ENCODE measurements around the gene TENM3. TPM values are rescaled to one million over a fixed set of nuclear protein-coding genes. Genes with fewer than 3 reads are reported as not detected.

Gene TENM3
- total RNA-seq, 4 donors from 2014 or later: 0.64 to 5.5 (median 2.1) TPM

GRCh38 chr4:182521011-182521410 is 277.8 kb downstream of the TENM3 start:
- intact Hi-C loops (cut with DNase I): no loop called here
- DNase-seq: no peak
- Histone ChIP-seq H3K4me3 (no peak overlapping the region), H3K27me3 (no peaks in the 10 kb centered on the region), H3K4me1 (no peaks in the 10 kb centered on the region), H3K36me3 (no peaks in the 10 kb centered on the region), H3K27ac (no peak overlapping the region), H3K9me3 (no peaks in the 10 kb centered on the region)
- TF ChIP-seq CTCF (IDR thresholded peaks at IDR 0.05) (no peak), POLR2A (IDR thresholded peaks at IDR 0.05) (no peak)
- WGBS, 2 donors: 37 to 62% methylated on average over 1 of the region's 1 CpG

GRCh38 chr4:182528819-182529218 is 285.6 kb downstream of the TENM3 start:
- Histone ChIP-seq H3K4me3 (no peak overlapping the region), H3K36me3 (no peaks in the 10 kb centered on the region), H3K27ac (no peak overlapping the region), H3K27me3 (no peaks in the 10 kb centered on the region), H3K9me3 (no peaks in the 10 kb centered on the region), H3K4me1 (peaks cover 0 to 3% (median 0%) of the 10 kb centered on the region in 3 donors)
- DNase-seq: no peak
- TF ChIP-seq CTCF (IDR thresholded peaks at IDR 0.05) (no peak), POLR2A (IDR thresholded peaks at IDR 0.05) (no peak)
- intact Hi-C loops (cut with DNase I): no loop called here
- 85 to 88% methylated on average over 8 of the region's 8 CpGs for WGBS, 2 donors

GRCh38 chr4:182530451-182530850 is 287.2 kb downstream of the TENM3 start:
- no peak for TF ChIP-seq CTCF (IDR thresholded peaks at IDR 0.05)
- TF ChIP-seq POLR2A (IDR thresholded peaks at IDR 0.05): no peak
- DNase-seq: no peak
- intact Hi-C loops (cut with DNase I): no loop called here
- no peak overlapping the region for H3K27ac ChIP-seq
- no peaks in the 10 kb centered on the region for H3K27me3 ChIP-seq
- peaks cover 0 to 3% (median 0%) of the 10 kb centered on the region in 3 donors for H3K4me1 ChIP-seq
- H3K36me3 ChIP-seq: no peaks in the 10 kb centered on the region
- no peaks in the 10 kb centered on the region for H3K9me3 ChIP-seq
- 76 to 82% methylated on average over 7 to 8 of the region's 8 CpGs for WGBS, 2 donors
- no peak overlapping the region for H3K4me3 ChIP-seq

DNA sequence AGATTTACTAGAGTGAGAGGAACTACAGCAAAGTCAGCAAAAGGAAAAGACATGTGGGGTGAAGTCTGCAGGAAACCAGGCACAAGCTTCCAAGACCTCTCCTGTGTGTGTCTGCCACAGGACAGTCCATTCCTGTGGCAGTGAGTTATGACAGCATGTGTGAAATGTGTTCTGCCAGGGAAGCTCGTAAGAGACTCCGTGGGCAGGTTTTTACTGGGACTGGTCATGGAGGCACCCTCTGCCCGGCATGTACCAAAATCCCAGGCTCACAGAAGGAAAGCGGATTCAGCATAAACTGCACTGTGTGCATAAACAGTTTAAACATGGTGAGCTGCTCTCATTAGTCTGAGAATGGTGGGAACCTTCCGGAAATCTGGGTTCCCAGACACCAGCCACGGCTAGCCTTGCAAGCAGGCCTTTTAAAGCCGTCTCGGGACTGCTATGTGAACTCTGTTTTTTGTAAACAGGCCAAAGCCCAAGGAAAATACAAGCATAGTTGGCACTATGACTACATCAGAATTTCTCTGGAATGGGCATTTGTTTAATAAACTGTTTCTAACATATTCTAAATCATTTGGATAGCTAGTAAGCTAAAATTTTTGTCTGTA is 288.5 kb downstream of the TENM3 start:
- WGBS, 2 donors: 73 to 96% methylated on average over 3 to 5 of the region's 8 CpGs
- Histone ChIP-seq H3K4me3 (no peak overlapping the region), H3K27ac (no peak overlapping the region), H3K36me3 (no peaks in the 10 kb centered on the region), H3K4me1 (peaks cover 0 to 3% (median 0%) of the 10 kb centered on the region in 3 donors), H3K9me3 (no peaks in the 10 kb centered on the region), H3K27me3 (no peaks in the 10 kb centered on the region)
- no peak for TF ChIP-seq CTCF (IDR thresholded peaks at IDR 0.05)
- no peak for TF ChIP-seq POLR2A (IDR thresholded peaks at IDR 0.05)
- intact Hi-C loops (cut with DNase I): no loop called here
- no peak for DNase-seq

DNA sequence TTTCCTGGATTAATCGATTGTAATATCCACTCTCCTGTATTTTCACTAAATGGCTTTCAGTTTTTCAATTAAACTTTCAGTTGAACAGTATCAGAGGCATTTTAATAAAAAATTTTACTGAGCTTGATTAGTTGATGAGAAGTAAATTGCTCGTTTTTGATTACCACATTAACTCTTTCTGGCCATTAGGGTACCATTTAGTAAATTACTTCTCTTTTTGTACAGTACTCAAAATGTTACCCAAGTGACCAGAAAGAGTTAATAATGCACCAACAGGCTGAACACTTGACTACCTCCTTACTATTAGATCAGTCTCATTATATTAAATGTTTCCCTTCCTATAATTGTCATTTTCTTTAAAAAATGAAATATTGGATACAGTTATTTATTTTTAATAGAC is 289.2 kb downstream of the TENM3 start:
- no peak overlapping the region for H3K4me3 ChIP-seq
- intact Hi-C loops (cut with DNase I): no loop called here

DNA sequence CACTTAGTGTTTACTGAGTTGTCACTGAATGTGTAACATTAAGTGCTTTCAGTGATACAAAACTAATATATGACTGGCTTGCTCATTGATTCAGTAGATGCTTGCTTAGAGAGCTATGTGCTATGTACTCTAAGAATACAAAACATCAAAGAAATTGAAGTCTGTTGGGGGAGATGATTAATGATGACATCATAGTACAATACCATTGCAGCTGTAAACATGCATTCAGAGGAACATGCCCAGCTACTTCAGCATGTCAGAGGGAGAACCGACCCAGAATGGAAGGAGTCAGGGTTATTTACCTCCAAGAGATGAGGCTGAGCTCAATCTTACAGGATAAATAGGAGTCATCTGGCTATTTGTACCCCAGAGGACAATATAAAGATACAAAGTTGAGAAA is 290.8 kb downstream of the TENM3 start:
- Histone ChIP-seq H3K4me1 (peaks cover 0 to 3% (median 0%) of the 10 kb centered on the region in 3 donors), H3K27me3 (no peaks in the 10 kb centered on the region), H3K4me3 (no peak overlapping the region), H3K36me3 (no peaks in the 10 kb centered on the region), H3K9me3 (no peaks in the 10 kb centered on the region), H3K27ac (no peak overlapping the region)
- TF ChIP-seq CTCF (IDR thresholded peaks at IDR 0.05): no peak
- no peak for TF ChIP-seq POLR2A (IDR thresholded peaks at IDR 0.05)
- intact Hi-C loops (cut with DNase I): no loop called here
- DNase-seq: no peak
- WGBS, 2 donors: 10 to 18% methylated on average over 1 of the region's 1 CpG

More for the DNA sequence above, 289.2 kb downstream of the TENM3 start:
- Histone ChIP-seq H3K36me3 (no peaks in the 10 kb centered on the region), H3K27me3 (no peaks in the 10 kb centered on the region), H3K27ac (no peak overlapping the region), H3K4me1 (peaks cover 0 to 3% (median 0%) of the 10 kb centered on the region in 3 donors), H3K9me3 (no peaks in the 10 kb centered on the region)
- no peak for TF ChIP-seq POLR2A (IDR thresholded peaks at IDR 0.05)
- WGBS, 2 donors: 79 to 80% methylated on average over 2 of the region's 2 CpGs
- no peak for DNase-seq

Data from esophagus squamous epithelium (tissue), 5 donors.